HG03045 (cell line): ENCODE data around the gene TSHZ2.

Experiments
- ATAC-seq: cut with Tn5 transposase; IDR thresholded peaks from one replicate; pipeline ENCODE4 v1.9.1; 2021; ENCODE audit warnings: mild to moderate bottlenecking, moderate library complexity; ENCODE audit not compliant: unreplicated experiment

TSHZ2 gene

GRCh38 chr20:53194306-53195290, 222.4 kb downstream of the TSHZ2 start:
- ATAC-seq: no peak

DNA sequence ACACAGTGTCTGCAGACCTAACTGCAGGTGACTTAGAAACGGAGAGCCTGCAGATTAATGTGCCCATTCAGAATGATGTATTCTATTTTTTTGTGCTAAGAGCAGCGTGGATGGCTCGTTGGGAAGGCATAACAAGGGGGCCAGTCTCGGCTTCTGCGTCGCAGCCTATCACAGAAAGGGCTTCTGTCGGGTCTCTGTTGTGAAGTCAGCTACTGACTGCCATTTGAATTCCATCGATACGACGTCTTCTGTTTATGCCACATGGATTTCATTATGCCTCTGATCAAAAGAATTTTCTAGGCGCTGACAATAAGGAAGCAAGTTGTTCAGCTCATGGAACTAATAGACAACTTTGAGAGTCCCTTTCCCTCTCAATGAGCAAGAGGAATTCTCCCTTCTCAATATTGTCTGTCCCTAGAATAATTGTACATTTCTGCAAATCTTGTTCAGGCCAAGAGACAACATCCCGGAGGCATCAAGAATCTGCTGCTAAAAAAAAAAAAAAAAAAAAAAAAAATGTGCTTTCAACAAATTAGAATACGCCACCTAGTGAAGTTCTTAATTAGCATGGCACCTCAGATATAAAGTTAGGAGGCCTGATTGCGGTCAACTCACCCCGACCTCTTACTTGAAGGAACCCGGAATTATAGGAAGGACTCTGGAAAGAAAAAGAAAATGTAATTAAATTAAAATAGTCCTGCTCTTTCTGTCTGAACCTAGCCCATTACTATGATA, 223.9 kb downstream of the TSHZ2 start:
- ATAC-seq: no peak

DNA sequence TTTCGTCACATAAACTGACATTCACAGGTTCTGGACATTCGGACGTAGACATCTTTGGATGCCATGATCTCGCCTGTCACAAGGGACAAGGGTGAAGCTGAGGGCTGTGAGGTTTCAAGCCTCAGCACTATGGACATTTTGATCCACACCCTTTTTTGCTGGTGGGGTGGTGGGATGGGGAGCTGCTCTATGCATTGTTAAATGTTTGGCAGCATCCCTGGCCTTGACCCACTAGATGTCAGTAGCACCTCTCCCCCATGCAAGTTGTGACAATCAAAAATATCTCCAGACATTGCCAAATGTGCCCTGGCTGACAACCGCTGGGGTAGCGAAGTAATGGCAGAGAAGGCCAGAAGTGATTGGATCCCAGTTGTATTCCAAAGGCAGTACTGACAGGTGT, 229.4 kb downstream of the TSHZ2 start:
- ATAC-seq: no peak

DNA sequence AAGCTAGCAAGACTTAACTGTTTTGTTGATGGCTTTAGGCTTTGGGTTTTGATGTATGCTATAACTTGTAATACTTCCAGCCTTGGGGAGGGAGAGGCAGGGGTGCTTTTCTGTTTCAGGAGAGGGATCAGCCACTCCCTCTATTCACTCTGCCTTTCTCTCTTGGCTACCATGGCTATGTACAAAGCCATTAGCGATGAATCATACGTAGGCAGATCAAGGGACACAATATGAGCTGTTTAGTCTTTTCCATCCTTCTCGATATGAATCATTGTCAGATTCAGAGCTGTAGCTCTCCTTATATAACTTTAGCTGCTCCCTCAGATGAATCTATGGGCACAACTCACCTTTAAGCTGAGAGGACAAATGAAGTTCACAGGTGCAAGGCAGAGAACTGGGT, 230.6 kb downstream of the TSHZ2 start:
- ATAC-seq: no peak

GRCh38 chr20:53205046-53205445, 232.9 kb downstream of the TSHZ2 start:
- ATAC-seq: no peak

DNA sequence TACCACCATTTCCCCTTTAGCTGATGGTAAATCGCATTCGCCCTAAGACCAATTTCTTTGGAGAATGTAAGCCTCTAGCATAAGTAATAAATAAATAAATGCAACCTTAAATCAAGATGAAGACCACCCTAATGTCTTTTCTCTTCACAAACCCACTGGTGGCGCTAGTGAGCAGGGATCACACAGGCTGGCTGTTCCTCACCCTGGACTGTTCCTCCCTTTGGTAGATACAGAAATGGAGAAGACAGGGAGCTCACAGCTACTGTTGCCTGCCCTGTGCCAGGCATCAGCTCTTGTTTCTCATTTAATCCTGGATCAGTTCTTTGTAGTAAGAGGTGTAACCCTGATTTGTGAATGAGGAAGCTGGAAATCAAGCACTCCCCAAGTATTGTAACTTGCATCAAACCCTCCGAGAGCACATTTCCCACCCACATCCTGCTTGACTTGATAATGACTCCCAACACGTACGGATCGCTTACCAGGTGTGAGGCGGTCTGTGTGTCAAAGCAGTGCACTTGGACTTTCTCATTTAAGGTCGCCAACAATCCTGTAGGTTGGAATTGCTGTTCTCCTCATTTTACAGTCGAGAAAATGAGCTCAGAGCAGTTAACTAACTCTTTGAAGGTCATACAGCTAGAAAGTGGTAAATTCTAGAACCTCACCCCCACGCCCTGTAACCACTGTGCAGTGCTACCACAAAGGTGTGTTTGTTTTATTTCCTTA, 236.1 kb downstream of the TSHZ2 start:
- ATAC-seq: no peak

- no peak for ATAC-seq
Measured at GRCh38 chr20:53210041-53210440, 237.9 kb downstream of the TSHZ2 start.

GRCh38 chr20:53210931-53211330, 238.8 kb downstream of the TSHZ2 start:
- ATAC-seq: no peak

- no peak for ATAC-seq
Measured at GRCh38 chr20:53212018-53212417, 239.9 kb downstream of the TSHZ2 start.

DNA sequence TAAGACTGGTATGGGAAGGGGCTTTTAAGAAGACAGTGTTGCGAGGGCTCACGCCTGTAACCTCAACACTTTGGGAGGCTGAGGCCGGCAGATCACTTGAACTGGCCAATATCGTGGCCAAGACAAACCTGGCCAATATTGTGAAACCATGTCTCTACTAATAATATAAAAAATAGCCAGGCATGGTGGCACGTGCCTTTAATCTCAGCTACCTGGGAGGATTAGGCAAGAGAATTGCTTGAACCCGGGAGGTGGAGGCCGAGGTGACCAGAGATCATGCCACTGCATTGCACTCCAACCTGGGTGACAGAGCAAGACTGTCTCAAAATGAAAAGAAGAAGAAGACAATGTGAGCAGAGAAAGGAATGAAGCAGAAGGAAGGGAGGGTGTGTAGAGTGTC, 242.2 kb downstream of the TSHZ2 start:
- ATAC-seq: no peak

GRCh38 chr20:53215166-53215565, 243.0 kb downstream of the TSHZ2 start:
- no peak for ATAC-seq

DNA sequence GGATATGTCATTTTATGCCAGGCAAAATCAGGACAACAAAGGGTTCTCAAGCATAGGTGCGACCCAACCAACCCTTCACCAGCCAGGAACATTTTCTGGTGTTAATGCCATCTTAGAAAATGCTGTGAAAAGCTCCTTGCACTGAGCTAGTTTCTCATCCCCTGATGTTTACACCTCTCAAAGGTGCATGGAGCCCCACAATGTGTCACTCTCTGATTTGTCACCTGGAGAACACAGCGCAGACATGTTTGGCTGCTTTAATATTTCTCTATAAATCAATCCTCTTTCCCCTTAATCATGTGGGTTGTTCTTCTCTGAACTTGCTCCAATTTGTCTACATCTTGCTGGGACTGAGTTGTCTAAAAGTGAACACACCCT, 244.3 kb downstream of the TSHZ2 start:
- no peak for ATAC-seq

DNA sequence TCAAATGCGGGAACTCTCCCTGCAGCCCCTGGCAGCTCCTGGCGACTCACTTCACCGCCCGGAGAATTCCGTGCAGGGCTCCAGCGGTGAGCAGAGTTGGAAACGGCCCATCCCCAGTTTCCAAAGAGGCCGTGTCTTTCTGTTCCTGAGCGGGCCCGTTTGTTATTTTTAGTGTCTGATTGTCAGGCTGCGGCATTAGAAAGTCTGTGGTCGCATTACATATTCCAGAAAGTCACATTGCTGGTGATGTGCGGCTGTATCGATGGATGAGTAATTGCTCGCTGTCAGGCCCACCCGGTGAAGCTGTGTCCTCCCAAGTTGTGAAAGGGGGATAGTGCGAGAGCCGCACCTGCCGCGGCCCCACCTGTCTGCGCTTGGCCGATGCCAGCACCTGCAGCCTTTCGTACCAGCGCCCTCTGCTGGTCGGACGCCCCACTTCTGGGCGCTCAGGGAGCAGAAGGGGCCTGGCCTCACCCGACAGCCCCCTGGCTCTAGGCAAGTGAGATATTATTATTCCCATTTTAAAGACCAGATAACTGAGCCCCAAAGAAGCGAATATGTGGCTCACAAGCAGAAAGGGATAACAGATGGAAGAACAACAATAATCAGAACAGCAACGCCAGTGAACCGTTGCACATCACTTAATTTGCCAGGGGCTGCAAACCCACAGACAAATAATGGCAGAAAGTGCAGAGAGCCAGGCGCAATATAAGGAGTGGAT, 244.9 kb downstream of the TSHZ2 start:
- ATAC-seq: peak; percentile 61

GRCh38 chr20:53220482-53221307, 248.5 kb downstream of the TSHZ2 start:
- no peak for ATAC-seq

DNA sequence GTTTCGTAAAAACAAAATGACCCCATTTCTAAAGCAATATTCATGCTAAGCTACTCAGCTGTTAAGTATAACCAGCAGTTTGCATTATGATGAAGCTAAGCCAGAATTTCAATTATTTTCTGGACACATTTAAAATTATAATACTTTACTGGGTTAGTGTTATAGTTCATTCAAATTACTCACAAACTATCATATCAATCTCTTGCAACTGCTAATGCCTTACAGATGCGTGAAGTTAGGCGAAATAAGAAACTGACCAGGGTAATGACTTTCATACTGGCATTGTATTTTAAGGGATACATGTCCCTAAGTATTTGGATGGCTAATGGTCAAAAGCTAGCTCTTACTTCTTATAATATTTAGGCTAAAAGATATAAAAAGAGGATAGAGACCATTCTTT, 249.6 kb downstream of the TSHZ2 start:
- ATAC-seq: no peak

DNA sequence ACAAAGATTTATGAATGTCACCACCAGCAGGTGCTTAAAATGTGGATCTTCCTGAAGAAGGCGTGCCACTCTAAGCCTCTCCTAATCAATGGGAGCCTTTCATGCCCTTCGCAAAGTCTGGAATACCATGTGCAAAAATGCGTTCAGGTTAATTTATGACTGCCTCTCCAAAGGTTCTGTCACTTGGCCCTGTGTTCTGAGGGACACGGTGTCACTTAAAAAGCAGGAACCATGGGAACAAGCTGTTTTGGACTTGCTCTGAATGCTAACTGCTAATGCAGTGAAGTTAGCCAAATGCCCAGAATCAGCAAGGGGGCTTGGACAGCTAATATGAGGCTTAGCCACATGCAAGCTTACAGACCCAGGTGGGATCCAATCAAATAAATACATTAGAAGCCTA, 250.3 kb downstream of the TSHZ2 start:
- no peak for ATAC-seq

GRCh38 chr20:53222932-53223331, 250.8 kb downstream of the TSHZ2 start:
- no peak for ATAC-seq

DNA sequence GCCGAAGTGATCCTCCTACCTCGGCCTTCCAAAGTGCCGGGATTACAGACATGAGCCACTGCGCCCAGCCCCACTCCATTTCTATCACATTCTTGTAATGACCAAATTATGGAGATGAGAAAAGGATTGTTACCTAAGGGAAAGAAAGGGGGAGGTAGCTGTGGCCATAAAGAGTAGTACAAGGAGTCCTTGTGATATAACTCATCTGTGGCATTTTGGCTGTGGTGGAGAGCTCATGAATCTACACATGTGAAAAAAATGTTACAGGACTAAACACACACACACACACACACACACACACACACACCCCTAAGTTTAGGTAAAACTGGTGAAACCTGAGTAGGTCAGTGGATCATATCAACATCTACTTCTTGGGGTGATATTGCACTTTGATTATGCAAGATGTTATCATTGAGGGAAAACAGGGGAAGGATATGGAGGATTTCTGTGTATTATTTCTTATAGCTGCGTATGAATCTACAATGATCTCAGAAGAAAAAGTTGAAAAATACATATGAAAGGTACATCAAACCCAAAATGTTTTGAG, 251.5 kb downstream of the TSHZ2 start:
- ATAC-seq: no peak

DNA sequence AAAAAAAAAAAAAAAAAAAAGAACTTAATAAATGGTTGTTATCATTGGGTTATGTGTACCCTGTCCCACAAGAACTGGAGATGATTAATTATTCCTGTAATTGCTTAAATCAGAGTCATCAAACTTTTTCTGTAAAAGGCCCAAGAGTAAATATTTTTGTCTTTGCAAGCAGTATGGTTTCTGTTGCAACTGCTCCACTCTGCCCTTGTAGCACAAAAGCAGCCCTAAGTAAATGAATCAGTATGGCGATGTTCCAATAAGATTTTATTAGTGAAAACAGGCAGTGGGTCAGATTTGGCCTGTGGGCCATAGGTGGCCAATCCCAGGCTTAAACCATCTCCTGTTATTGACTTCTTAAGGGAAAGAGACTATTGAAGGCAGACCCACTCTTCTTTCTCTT, 252.7 kb downstream of the TSHZ2 start:
- ATAC-seq: no peak

- no peak for ATAC-seq
Measured at GRCh38 chr20:53226826-53227225, 254.7 kb downstream of the TSHZ2 start.
